ENCODE measurements around the gene DCUN1D3.

DCUN1D3 gene

DNA sequence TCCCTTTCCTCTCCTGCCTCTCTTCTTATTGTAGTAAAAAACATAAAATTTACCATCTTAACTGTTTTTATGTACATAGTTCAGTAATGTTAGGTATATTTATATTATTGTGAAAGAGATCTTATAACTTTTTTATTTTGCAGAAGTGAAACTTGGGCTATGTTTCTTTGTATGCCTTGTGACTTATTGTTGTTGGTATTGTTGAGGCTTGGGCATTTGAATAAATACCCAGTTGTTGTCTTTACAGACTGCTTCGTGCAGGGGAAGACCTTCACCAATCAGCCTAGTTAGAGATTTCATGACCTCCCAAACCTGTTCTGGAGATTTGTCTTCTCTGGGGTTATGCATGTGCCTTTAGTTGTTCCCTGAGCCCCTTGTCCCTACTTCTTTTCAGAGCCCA, 61.9 kb downstream of the DCUN1D3 start:
- TF ChIP-seq, protein P1, sequence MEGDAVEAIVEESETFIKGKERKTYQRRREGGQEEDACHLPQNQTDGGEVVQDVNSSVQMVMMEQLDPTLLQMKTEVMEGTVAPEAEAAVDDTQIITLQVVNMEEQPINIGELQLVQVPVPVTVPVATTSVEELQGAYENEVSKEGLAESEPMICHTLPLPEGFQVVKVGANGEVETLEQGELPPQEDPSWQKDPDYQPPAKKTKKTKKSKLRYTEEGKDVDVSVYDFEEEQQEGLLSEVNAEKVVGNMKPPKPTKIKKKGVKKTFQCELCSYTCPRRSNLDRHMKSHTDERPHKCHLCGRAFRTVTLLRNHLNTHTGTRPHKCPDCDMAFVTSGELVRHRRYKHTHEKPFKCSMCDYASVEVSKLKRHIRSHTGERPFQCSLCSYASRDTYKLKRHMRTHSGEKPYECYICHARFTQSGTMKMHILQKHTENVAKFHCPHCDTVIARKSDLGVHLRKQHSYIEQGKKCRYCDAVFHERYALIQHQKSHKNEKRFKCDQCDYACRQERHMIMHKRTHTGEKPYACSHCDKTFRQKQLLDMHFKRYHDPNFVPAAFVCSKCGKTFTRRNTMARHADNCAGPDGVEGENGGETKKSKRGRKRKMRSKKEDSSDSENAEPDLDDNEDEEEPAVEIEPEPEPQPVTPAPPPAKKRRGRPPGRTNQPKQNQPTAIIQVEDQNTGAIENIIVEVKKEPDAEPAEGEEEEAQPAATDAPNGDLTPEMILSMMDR (IDR thresholded peaks at IDR 0.05; ENCODE audit: control insufficient read depth, extremely low read depth, insufficient read depth): no peak
- no peak for DNase-seq (ENCODE audit: low read depth)
- no peak overlapping the region for H3K4me3 ChIP-seq (ENCODE audit: low read depth, low read length)

DNA sequence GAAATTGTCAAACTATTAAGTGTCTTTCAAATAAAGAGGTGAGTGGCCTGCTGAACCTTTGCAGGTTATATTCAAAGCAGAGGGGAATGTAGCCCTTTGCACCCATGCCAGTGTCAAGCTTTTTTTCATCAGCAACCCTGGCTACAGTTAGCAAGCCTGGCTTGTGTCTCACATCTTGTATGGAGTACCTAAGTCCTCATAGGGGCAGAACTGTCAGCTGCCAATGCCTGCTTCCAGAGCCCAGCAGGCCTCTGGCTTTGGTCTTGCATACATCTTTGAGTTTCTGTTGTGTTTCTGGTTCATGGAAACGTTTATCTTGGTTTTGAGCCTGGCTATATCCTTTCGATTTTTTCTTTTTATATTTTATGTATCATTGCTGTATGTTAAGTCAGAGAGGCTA, 67.1 kb downstream of the DCUN1D3 start:
- no peak for DNase-seq (ENCODE audit: low read depth)
- H3K4me3 ChIP-seq (ENCODE audit: low read depth, low read length): no peak overlapping the region
- TF ChIP-seq, protein P1 (IDR thresholded peaks at IDR 0.05; ENCODE audit: control insufficient read depth, extremely low read depth, insufficient read depth): no peak

DNA sequence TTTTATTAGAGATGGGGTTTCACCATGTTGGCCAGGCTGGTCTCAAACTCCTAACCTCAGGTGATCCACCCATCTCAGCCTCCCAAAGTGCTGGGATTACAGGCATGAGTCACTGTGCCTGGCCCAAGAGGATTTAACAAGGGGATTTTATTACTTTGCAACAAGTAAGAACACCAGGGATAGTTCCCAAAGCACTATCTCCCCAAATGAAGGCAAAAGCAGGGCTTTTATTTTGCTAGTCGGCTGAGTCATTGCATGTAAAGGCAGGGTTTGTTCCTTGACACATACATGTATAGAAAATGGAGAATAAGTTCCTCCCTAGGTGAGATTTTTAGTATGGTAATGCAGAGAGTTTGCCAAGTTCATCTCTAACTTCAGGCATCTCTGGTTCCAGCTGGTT, 69.8 kb downstream of the DCUN1D3 start:
- H3K4me3 ChIP-seq (ENCODE audit: low read depth, low read length): no peak overlapping the region
- DNase-seq (ENCODE audit: low read depth): no peak
- TF ChIP-seq, protein P1 (IDR thresholded peaks at IDR 0.05; ENCODE audit: control insufficient read depth, extremely low read depth, insufficient read depth): no peak

DNA sequence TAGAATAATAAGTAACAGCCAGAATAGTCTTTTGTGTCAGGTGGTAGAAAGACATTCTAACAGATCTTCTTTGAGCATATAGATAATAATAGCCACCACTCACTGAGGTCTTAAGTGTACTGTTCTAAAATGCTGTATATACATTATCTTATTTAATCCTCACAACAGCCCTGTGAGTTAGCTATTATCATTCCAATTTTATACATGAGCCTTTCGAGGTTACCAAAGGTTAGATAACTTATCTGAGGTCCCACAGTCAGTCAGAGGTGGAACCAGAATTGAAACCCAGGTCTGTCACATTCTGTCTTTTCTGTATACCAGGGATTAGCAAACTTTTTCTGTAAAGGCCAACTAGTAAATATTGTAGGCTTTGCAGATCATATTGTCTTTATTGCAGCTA, 70.6 kb downstream of the DCUN1D3 start:
- no peak overlapping the region for H3K4me3 ChIP-seq (ENCODE audit: low read depth, low read length)
- TF ChIP-seq, protein P1 (IDR thresholded peaks at IDR 0.05; ENCODE audit: control insufficient read depth, extremely low read depth, insufficient read depth): no peak
- no peak for DNase-seq (ENCODE audit: low read depth)

GRCh38 chr16:20826039-20826566, 74.1 kb downstream of the DCUN1D3 start:
- no peak overlapping the region for H3K4me3 ChIP-seq (ENCODE audit: low read depth, low read length)
- TF ChIP-seq, protein P1 (IDR thresholded peaks at IDR 0.05; ENCODE audit: control insufficient read depth, extremely low read depth, insufficient read depth): no peak
- no peak for DNase-seq (ENCODE audit: low read depth)

DNA sequence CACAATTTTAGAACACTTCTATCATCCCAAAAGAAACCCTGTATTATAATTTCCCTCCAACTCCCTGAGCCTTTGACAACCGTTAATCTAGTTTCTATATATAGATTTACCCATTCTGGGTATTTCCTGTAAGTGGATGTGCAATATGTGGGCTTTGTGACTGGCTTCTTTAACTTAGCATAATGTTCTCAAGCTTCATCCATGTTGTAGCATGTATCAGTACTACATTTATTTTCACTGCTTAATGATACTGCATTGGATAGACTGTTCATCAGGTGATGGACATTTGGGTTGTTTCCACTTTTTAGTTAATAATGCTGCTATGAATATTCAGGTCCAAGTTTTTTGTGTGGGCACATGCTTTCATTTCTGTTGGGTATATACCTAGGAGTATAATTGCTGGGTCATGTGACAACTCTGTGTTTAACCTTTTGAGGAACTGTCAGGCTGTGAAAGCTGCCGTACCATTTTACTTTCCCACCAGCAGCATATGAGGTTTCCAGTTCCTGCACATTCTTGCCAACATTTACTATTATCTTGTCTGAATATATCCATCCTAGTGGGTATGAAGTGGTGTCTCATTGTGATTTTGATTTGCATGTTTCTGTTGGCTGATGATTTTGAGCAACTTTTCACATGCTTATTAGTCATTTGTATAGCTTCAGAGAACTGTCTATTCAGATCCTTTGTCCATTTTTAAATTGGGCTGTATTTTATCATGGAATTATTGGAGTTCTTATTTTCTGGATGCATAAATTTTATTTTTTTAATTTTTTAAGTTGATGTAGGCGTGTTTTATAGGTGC, 77.4 kb downstream of the DCUN1D3 start:
- TF ChIP-seq, protein P1 (IDR thresholded peaks at IDR 0.05; ENCODE audit: control insufficient read depth, extremely low read depth, insufficient read depth): no peak
- no peak for DNase-seq (ENCODE audit: low read depth)

More for the DNA sequence above, 77.4 kb downstream of the DCUN1D3 start:
- H3K4me3 ChIP-seq (ENCODE audit: low read depth, low read length): no peak overlapping the region
